Panc1 (cell line): ENCODE measurements around the gene MED12. TPM values are rescaled to one million over a fixed set of nuclear protein-coding genes. Genes with fewer than 3 reads are reported as not detected.

ENCODE experiments used
- ATAC-seq: fragments of 200-7000 bp; cut with Tn5 transposase; 2 replicates; pipeline ENCODE4 v1.9.1; 2020; ENCODE audit warnings: mild to moderate bottlenecking, moderate library complexity
- BruUV-seq: library from RNA; stranded (reverse); fragments of 400-500 nt; replicated peaks from 2 replicates; lab custom pipeline; 2021; lab: Mats Ljungman, UMichigan
- CTCF ChIA-PET: fragments of 300-600 bp; sonication (Branson Sonifier 250); formaldehyde crosslinking; loops from one replicate; lab custom pipeline; 2022; ENCODE audit warnings: antibody characterized with exemption; lab: Charles Lee
- POLR2A ChIA-PET: fragments of 300-600 bp; sonication (Branson Sonifier 250); formaldehyde crosslinking; loops from one replicate; lab custom pipeline; 2022; ENCODE audit warnings: antibody characterized with exemption; lab: Charles Lee
- DNase-seq: peaks from one replicate; pipeline ENCODE4 v3.0.0-alpha.2; 2010; ENCODE audit warnings: low read depth, low spot score
- H3K27ac ChIP-seq: 2 replicates; pipeline ENCODE4 v1.5.1; 2011; ENCODE audit warnings: mild to moderate bottlenecking, low read length, inconsistent platforms
- H3K27me3 ChIP-seq: fragments of 200-500 bp; sonication (Bioruptor generic); 2 replicates; pipeline ENCODE4 v1.6.0; 2014; ENCODE audit warnings: low read length, inconsistent platforms; ENCODE audit not compliant: control insufficient read depth, insufficient read depth
- H3K36me3 ChIP-seq: fragments of 200-500 bp; sonication (Bioruptor generic); 2 replicates; pipeline ENCODE4 v1.5.1; 2014; ENCODE audit warnings: inconsistent platforms, mild to moderate bottlenecking, low read length, moderate library complexity; ENCODE audit not compliant: control insufficient read depth, insufficient read depth
- H3K4me1 ChIP-seq: 2 replicates; pipeline ENCODE4 v1.5.1; 2011; ENCODE audit warnings: inconsistent platforms, mild to moderate bottlenecking, low read length, moderate library complexity; ENCODE audit not compliant: control insufficient read depth, insufficient read depth
- H3K4me3 ChIP-seq, 2 experiments: 2 replicates each; pipeline ENCODE4 v1.5.1; 2011 to 2012; ENCODE audit warnings: low read depth in 2 of 2, low read length in 2 of 2, mild to moderate bottlenecking in 2 of 2, inconsistent platforms in 1 of 2, moderate library complexity in 1 of 2
- H3K9me3 ChIP-seq: fragments of 200-500 bp; sonication (Bioruptor generic); 2 replicates; pipeline ENCODE4 v1.5.1; 2014; ENCODE audit warnings: low read depth, mild to moderate bottlenecking, inconsistent platforms, low read length, moderate library complexity; ENCODE audit not compliant: control insufficient read depth, insufficient read depth
- POLR2AphosphoS5 ChIP-seq: IDR thresholded peaks from 2 replicates; pipeline ENCODE4 v1.6.1; 2012; ENCODE audit warnings: mild to moderate bottlenecking, low read depth, low read length, moderate library complexity
- TCF7L2 ChIP-seq: IDR thresholded peaks from 2 replicates; pipeline ENCODE4 v1.6.1; 2011; ENCODE audit warnings: mild to moderate bottlenecking, low read depth, low read length, inconsistent platforms
- in situ Hi-C: cut with HindIII; loops from 2 replicates; pipeline ENCODE4 v1.10.0; 2016; ENCODE audit warnings: low sequenced_read_pairs, low pct_unique_long_range_greater_than_20kb
- intact Hi-C: fragments of 100-400 bp; cut with micrococcal nuclease; formaldehyde crosslinking; loops from one replicate; pipeline ENCODE4 v1.10.0; 2022; ENCODE audit not compliant: unreplicated experiment
- total RNA-seq: library from RNA; stranded (reverse); gene quantifications from one replicate; pipeline ENCODE4 v1.2.1, GENCODE V29; 2021; ENCODE audit not compliant: unreplicated experiment
- TF ChIP-seq, protein P1 (sequence below), 2 experiments: IDR thresholded peaks; 2 replicates each; pipeline ENCODE4 v1.6.1; 2011 to 2012; ENCODE audit warnings: low read depth in 2 of 2, control low read depth in 1 of 2, low read length in 1 of 2, mild to moderate bottlenecking in 1 of 2, moderate library complexity in 1 of 2; ENCODE audit not compliant: insufficient read depth in 1 of 2
- TF ChIP-seq, protein P2 (sequence below): fragments of 450-650 bp; IDR thresholded peaks from 2 replicates; pipeline ENCODE4 v1.5.1; 2017; ENCODE audit warnings: mild to moderate bottlenecking

Gene MED12
- total RNA-seq, 1 experiment from 2014 or later, result 42.0 TPM

GRCh38 chrX:71154641-71155040 is 36.2 kb downstream of the MED12 start:
- no peak overlapping the region for H3K4me3 ChIP-seq
- H3K4me1 ChIP-seq, result no peaks in the 10 kb centered on the region
- POLR2A ChIA-PET, result no interaction called here
- no peaks in the 10 kb centered on the region for H3K27me3 ChIP-seq
- BruUV-seq, result no TSS peak
- CTCF ChIA-PET, result no interaction called here
- no peaks in the 10 kb centered on the region for H3K9me3 ChIP-seq
- ATAC-seq (no peak), DNase-seq (no peak)
- no peak overlapping the region for H3K27ac ChIP-seq
- in situ Hi-C loops (no loop called here), intact Hi-C loops (no loop called here)
- no peaks in the 10 kb centered on the region for H3K36me3 ChIP-seq
- no peak for TF ChIP-seq TCF7L2
- TF ChIP-seq POLR2AphosphoS5, result no peak

DNA sequence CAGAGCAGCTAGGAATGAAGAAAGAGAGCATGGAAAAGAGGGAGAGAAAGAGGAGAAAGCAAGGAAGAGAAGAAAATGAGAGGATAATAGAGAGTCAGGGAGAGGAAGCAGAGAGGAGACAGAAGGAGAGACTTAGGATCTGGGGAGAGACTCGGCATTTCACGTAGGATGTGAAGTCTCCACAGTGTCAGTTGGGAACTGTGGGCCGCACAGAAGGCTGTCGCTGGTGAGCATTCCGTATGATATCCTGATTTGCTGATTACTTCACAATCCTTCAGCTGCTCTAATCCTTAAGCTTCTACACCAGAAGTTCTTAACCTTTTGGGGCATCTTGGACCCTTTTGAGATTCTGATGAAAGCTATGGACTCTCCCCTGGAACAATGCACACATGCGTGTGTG is 40.2 kb downstream of the MED12 start:
- no peak overlapping the region for H3K4me3 ChIP-seq
- no peaks in the 10 kb centered on the region for H3K27me3 ChIP-seq
- no peaks in the 10 kb centered on the region for H3K36me3 ChIP-seq
- TF ChIP-seq POLR2AphosphoS5, result no peak
- TF ChIP-seq, protein P1, sequence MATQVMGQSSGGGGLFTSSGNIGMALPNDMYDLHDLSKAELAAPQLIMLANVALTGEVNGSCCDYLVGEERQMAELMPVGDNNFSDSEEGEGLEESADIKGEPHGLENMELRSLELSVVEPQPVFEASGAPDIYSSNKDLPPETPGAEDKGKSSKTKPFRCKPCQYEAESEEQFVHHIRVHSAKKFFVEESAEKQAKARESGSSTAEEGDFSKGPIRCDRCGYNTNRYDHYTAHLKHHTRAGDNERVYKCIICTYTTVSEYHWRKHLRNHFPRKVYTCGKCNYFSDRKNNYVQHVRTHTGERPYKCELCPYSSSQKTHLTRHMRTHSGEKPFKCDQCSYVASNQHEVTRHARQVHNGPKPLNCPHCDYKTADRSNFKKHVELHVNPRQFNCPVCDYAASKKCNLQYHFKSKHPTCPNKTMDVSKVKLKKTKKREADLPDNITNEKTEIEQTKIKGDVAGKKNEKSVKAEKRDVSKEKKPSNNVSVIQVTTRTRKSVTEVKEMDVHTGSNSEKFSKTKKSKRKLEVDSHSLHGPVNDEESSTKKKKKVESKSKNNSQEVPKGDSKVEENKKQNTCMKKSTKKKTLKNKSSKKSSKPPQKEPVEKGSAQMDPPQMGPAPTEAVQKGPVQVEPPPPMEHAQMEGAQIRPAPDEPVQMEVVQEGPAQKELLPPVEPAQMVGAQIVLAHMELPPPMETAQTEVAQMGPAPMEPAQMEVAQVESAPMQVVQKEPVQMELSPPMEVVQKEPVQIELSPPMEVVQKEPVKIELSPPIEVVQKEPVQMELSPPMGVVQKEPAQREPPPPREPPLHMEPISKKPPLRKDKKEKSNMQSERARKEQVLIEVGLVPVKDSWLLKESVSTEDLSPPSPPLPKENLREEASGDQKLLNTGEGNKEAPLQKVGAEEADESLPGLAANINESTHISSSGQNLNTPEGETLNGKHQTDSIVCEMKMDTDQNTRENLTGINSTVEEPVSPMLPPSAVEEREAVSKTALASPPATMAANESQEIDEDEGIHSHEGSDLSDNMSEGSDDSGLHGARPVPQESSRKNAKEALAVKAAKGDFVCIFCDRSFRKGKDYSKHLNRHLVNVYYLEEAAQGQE (IDR thresholded peaks at IDR 0.05; ENCODE audit: insufficient read depth in 1 of 2, low read depth in 2 of 2, low read length in 1 of 2), result no peak
- TF ChIP-seq, protein P2, sequence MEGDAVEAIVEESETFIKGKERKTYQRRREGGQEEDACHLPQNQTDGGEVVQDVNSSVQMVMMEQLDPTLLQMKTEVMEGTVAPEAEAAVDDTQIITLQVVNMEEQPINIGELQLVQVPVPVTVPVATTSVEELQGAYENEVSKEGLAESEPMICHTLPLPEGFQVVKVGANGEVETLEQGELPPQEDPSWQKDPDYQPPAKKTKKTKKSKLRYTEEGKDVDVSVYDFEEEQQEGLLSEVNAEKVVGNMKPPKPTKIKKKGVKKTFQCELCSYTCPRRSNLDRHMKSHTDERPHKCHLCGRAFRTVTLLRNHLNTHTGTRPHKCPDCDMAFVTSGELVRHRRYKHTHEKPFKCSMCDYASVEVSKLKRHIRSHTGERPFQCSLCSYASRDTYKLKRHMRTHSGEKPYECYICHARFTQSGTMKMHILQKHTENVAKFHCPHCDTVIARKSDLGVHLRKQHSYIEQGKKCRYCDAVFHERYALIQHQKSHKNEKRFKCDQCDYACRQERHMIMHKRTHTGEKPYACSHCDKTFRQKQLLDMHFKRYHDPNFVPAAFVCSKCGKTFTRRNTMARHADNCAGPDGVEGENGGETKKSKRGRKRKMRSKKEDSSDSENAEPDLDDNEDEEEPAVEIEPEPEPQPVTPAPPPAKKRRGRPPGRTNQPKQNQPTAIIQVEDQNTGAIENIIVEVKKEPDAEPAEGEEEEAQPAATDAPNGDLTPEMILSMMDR, result no peak
- TF ChIP-seq TCF7L2, result no peak
- no peaks in the 10 kb centered on the region for H3K4me1 ChIP-seq
- ATAC-seq, result no peak
- no peak for DNase-seq
- H3K27ac ChIP-seq, result no peak overlapping the region
- in situ Hi-C loops, result no loop called here
- intact Hi-C loops, result no loop called here
- no TSS peak for BruUV-seq
- ChIA-PET POLR2A (no interaction called here), CTCF (no interaction called here)
- H3K9me3 ChIP-seq, result no peaks in the 10 kb centered on the region

GRCh38 chrX:71159335-71159734 is 40.9 kb downstream of the MED12 start:
- Histone ChIP-seq H3K27ac (no peak overlapping the region), H3K4me3 (no peak overlapping the region), H3K27me3 (no peaks in the 10 kb centered on the region), H3K36me3 (no peaks in the 10 kb centered on the region), H3K4me1 (no peaks in the 10 kb centered on the region), H3K9me3 (no peaks in the 10 kb centered on the region)
- no TSS peak for BruUV-seq
- intact Hi-C loops, result no loop called here
- ChIA-PET CTCF (no interaction called here), POLR2A (no interaction called here)
- TF ChIP-seq, protein P1 (IDR thresholded peaks at IDR 0.05; ENCODE audit: insufficient read depth in 1 of 2, low read depth in 2 of 2, low read length in 1 of 2), result no peak
- DNase-seq (no peak), ATAC-seq (no peak)
- in situ Hi-C loops, result no loop called here
